ENCODE results near the gene TNFRSF4.
"Not testable (repeated sequence)": the region's sequence is repeated elsewhere in the genome, so short reads cannot be mapped to it uniquely, and the experiment has no call there.

TNFRSF4 gene

GRCh38 chr1:1179983-1180861 lies 33.7 kb downstream of the TNFRSF4 start:
- no peak for DNase-seq

GRCh38 chr1:1179346-1179982 lies 34.5 kb downstream of the TNFRSF4 start:
- no peak for DNase-seq

GRCh38 chr1:1178794-1179331 lies 35.1 kb downstream of the TNFRSF4 start:
- no peak for DNase-seq

- no peak for DNase-seq
These were observed 36.3 kb downstream of the TNFRSF4 start for GRCh38 chr1:1177452-1178206.

GRCh38 chr1:1176931-1177330 lies 37.0 kb downstream of the TNFRSF4 start:
- DNase-seq = no peak

- not testable (repeated sequence) for DNase-seq
These were observed 37.7 kb downstream of the TNFRSF4 start for GRCh38 chr1:1176063-1176761.

GRCh38 chr1:1175221-1176062 lies 38.5 kb downstream of the TNFRSF4 start:
- no peak for DNase-seq

- no peak for DNase-seq
These were observed 40.0 kb downstream of the TNFRSF4 start, which contains the start of gene TTLL10 for GRCh38 chr1:1173793-1174415. TTLL10 (plus strand) TSS chr1:1173880; CDS start chr1:1179216, 5,336 bp downstream.

GRCh38 chr1:1173061-1173792 lies 40.7 kb downstream of the TNFRSF4 start:
- no peak for DNase-seq

- DNase-seq = no peak
These were observed 42.2 kb downstream of the TNFRSF4 start for GRCh38 chr1:1171546-1172340.

- no peak for DNase-seq
These were observed 42.8 kb downstream of the TNFRSF4 start for GRCh38 chr1:1171161-1171545.

- DNase-seq = no peak
These were observed 43.5 kb downstream of the TNFRSF4 start for GRCh38 chr1:1170215-1171091.

- DNase-seq = no peak
These were observed 44.3 kb downstream of the TNFRSF4 start for GRCh38 chr1:1169429-1170214.

- DNase-seq = no peak
These were observed 45.2 kb downstream of the TNFRSF4 start for GRCh38 chr1:1168451-1169411.

- DNase-seq = no peak
These were observed 46.0 kb downstream of the TNFRSF4 start for GRCh38 chr1:1167841-1168450.

- DNase-seq = no peak
These were observed 46.5 kb downstream of the TNFRSF4 start for GRCh38 chr1:1167398-1167821.

All from NCI-H446 treated with DMSO at 0.1 percent for 48 hours (cell line).